ENCODE measurements around the gene TRIM8. TPM values are rescaled to one million over a fixed set of nuclear protein-coding genes. Genes with fewer than 3 reads are reported as not detected.
A peak's percentile ranks its signal among the peaks of the same experiment; 100 is the strongest.

Gene TRIM8
- total and polyA plus RNA-seq, 9 of the 15 experiments (the other 6 are each of a cell fraction or from before 2014, with no cell fraction given) = 1.7 to 26.0 (median 9.1) TPM

DNA sequence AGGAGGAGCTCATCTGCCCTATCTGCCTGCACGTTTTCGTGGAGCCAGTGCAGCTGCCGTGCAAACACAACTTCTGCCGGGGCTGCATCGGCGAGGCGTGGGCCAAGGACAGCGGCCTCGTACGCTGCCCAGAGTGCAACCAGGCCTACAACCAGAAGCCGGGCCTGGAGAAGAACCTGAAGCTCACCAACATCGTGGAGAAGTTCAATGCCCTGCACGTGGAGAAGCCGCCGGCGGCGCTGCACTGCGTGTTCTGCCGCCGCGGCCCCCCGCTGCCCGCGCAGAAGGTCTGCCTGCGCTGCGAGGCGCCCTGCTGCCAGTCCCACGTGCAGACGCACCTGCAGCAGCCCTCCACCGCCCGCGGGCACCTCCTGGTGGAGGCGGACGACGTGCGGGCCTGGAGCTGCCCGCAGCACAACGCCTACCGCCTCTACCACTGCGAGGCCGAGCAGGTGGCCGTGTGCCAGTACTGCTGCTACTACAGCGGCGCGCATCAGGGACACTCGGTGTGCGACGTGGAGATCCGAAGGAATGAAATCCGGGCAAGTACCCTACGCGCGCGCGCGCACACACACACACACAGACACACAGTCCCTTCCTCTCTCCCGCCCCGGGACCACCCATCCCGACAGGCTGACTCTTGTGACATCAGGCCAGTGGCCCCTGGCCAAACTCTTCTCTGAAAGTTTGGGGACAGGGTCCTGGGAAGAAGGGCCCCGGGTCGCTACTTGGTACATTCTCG, 538 bp downstream of the TRIM8 start (continued):
- TF ChIP-seq, protein P1, sequence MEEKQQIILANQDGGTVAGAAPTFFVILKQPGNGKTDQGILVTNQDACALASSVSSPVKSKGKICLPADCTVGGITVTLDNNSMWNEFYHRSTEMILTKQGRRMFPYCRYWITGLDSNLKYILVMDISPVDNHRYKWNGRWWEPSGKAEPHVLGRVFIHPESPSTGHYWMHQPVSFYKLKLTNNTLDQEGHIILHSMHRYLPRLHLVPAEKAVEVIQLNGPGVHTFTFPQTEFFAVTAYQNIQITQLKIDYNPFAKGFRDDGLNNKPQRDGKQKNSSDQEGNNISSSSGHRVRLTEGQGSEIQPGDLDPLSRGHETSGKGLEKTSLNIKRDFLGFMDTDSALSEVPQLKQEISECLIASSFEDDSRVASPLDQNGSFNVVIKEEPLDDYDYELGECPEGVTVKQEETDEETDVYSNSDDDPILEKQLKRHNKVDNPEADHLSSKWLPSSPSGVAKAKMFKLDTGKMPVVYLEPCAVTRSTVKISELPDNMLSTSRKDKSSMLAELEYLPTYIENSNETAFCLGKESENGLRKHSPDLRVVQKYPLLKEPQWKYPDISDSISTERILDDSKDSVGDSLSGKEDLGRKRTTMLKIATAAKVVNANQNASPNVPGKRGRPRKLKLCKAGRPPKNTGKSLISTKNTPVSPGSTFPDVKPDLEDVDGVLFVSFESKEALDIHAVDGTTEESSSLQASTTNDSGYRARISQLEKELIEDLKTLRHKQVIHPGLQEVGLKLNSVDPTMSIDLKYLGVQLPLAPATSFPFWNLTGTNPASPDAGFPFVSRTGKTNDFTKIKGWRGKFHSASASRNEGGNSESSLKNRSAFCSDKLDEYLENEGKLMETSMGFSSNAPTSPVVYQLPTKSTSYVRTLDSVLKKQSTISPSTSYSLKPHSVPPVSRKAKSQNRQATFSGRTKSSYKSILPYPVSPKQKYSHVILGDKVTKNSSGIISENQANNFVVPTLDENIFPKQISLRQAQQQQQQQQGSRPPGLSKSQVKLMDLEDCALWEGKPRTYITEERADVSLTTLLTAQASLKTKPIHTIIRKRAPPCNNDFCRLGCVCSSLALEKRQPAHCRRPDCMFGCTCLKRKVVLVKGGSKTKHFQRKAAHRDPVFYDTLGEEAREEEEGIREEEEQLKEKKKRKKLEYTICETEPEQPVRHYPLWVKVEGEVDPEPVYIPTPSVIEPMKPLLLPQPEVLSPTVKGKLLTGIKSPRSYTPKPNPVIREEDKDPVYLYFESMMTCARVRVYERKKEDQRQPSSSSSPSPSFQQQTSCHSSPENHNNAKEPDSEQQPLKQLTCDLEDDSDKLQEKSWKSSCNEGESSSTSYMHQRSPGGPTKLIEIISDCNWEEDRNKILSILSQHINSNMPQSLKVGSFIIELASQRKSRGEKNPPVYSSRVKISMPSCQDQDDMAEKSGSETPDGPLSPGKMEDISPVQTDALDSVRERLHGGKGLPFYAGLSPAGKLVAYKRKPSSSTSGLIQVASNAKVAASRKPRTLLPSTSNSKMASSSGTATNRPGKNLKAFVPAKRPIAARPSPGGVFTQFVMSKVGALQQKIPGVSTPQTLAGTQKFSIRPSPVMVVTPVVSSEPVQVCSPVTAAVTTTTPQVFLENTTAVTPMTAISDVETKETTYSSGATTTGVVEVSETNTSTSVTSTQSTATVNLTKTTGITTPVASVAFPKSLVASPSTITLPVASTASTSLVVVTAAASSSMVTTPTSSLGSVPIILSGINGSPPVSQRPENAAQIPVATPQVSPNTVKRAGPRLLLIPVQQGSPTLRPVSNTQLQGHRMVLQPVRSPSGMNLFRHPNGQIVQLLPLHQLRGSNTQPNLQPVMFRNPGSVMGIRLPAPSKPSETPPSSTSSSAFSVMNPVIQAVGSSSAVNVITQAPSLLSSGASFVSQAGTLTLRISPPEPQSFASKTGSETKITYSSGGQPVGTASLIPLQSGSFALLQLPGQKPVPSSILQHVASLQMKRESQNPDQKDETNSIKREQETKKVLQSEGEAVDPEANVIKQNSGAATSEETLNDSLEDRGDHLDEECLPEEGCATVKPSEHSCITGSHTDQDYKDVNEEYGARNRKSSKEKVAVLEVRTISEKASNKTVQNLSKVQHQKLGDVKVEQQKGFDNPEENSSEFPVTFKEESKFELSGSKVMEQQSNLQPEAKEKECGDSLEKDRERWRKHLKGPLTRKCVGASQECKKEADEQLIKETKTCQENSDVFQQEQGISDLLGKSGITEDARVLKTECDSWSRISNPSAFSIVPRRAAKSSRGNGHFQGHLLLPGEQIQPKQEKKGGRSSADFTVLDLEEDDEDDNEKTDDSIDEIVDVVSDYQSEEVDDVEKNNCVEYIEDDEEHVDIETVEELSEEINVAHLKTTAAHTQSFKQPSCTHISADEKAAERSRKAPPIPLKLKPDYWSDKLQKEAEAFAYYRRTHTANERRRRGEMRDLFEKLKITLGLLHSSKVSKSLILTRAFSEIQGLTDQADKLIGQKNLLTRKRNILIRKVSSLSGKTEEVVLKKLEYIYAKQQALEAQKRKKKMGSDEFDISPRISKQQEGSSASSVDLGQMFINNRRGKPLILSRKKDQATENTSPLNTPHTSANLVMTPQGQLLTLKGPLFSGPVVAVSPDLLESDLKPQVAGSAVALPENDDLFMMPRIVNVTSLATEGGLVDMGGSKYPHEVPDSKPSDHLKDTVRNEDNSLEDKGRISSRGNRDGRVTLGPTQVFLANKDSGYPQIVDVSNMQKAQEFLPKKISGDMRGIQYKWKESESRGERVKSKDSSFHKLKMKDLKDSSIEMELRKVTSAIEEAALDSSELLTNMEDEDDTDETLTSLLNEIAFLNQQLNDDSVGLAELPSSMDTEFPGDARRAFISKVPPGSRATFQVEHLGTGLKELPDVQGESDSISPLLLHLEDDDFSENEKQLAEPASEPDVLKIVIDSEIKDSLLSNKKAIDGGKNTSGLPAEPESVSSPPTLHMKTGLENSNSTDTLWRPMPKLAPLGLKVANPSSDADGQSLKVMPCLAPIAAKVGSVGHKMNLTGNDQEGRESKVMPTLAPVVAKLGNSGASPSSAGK (IDR thresholded peaks at IDR 0.05) = peak; percentile 92
- TF ChIP-seq TCF7 (IDR thresholded peaks at IDR 0.05; ENCODE audit: borderline replicate concordance) (no peak), C11orf30 (IDR thresholded peaks at IDR 0.05; ENCODE audit: low read depth) (no peak), EP400 (IDR thresholded peaks at IDR 0.05) (peak; percentile 54; the same call in 1 of the 2 replicates), PURB (CRISPR knock-in tag; IDR thresholded peaks at IDR 0.05; ENCODE audit: low read depth) (no peak), POLR2G (IDR thresholded peaks at IDR 0.05; ENCODE audit: low read depth, low read length) (peak; percentile 64), FIP1L1 (IDR thresholded peaks at IDR 0.05; ENCODE audit: low read depth, low read length, poor library complexity, severe bottlenecking) (peak; percentile 70), CBFA2T3 (IDR thresholded peaks at IDR 0.05) (0 out of 2 replicates have a peak, but pooled peaks have one; percentile 20), MTA1 (IDR thresholded peaks at IDR 0.05; ENCODE audit: borderline replicate concordance) (peak; percentile 46; the same call in 1 of the 2 replicates)
- TF ChIP-seq, protein P2, sequence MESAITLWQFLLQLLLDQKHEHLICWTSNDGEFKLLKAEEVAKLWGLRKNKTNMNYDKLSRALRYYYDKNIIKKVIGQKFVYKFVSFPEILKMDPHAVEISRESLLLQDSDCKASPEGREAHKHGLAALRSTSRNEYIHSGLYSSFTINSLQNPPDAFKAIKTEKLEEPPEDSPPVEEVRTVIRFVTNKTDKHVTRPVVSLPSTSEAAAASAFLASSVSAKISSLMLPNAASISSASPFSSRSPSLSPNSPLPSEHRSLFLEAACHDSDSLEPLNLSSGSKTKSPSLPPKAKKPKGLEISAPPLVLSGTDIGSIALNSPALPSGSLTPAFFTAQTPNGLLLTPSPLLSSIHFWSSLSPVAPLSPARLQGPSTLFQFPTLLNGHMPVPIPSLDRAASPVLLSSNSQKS (CRISPR knock-in tag; IDR thresholded peaks at IDR 0.05) = no peak
- TF ChIP-seq, protein P3, sequence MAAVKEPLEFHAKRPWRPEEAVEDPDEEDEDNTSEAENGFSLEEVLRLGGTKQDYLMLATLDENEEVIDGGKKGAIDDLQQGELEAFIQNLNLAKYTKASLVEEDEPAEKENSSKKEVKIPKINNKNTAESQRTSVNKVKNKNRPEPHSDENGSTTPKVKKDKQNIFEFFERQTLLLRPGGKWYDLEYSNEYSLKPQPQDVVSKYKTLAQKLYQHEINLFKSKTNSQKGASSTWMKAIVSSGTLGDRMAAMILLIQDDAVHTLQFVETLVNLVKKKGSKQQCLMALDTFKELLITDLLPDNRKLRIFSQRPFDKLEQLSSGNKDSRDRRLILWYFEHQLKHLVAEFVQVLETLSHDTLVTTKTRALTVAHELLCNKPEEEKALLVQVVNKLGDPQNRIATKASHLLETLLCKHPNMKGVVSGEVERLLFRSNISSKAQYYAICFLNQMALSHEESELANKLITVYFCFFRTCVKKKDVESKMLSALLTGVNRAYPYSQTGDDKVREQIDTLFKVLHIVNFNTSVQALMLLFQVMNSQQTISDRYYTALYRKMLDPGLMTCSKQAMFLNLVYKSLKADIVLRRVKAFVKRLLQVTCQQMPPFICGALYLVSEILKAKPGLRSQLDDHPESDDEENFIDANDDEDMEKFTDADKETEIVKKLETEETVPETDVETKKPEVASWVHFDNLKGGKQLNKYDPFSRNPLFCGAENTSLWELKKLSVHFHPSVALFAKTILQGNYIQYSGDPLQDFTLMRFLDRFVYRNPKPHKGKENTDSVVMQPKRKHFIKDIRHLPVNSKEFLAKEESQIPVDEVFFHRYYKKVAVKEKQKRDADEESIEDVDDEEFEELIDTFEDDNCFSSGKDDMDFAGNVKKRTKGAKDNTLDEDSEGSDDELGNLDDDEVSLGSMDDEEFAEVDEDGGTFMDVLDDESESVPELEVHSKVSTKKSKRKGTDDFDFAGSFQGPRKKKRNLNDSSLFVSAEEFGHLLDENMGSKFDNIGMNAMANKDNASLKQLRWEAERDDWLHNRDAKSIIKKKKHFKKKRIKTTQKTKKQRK (IDR thresholded peaks at IDR 0.05; ENCODE audit: borderline replicate concordance, low read depth, low read length) = no peak
